Measurements from ENCODE around the gene CST8. TPM values are rescaled to one million over a fixed set of nuclear protein-coding genes. Genes with fewer than 3 reads are reported as not detected.

CST8 gene
- total RNA-seq, 1 donor = not detected

- no peaks in the 10 kb centered on the region for H3K36me3 ChIP-seq (ENCODE audit: insufficient read depth, low read length)
- H3K4me3 ChIP-seq (ENCODE audit: insufficient read depth, low read length) = no peak overlapping the region
- TF ChIP-seq, protein P1, sequence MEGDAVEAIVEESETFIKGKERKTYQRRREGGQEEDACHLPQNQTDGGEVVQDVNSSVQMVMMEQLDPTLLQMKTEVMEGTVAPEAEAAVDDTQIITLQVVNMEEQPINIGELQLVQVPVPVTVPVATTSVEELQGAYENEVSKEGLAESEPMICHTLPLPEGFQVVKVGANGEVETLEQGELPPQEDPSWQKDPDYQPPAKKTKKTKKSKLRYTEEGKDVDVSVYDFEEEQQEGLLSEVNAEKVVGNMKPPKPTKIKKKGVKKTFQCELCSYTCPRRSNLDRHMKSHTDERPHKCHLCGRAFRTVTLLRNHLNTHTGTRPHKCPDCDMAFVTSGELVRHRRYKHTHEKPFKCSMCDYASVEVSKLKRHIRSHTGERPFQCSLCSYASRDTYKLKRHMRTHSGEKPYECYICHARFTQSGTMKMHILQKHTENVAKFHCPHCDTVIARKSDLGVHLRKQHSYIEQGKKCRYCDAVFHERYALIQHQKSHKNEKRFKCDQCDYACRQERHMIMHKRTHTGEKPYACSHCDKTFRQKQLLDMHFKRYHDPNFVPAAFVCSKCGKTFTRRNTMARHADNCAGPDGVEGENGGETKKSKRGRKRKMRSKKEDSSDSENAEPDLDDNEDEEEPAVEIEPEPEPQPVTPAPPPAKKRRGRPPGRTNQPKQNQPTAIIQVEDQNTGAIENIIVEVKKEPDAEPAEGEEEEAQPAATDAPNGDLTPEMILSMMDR (IDR thresholded peaks at IDR 0.05; ENCODE audit: extremely low read depth, low read depth, low read length) = no peak
- no peaks in the 10 kb centered on the region for H3K79me2 ChIP-seq (ENCODE audit: insufficient read depth, low read length)
- no peak for DNase-seq (ENCODE audit: insufficient read length, low spot score, missing footprints)
- H3K4me2 ChIP-seq (ENCODE audit: insufficient read depth, low read length) = no peak overlapping the region
- H3K27ac ChIP-seq (ENCODE audit: low read depth, low read length) = no peak overlapping the region
- no peak overlapping the region for H2AFZ ChIP-seq (ENCODE audit: low read length)
- no peaks in the 10 kb centered on the region for H3K4me1 ChIP-seq (ENCODE audit: insufficient read depth, low read length)
- no peaks in the 10 kb centered on the region for H4K20me1 ChIP-seq (ENCODE audit: insufficient read depth, low read length)
- H3K27me3 ChIP-seq (ENCODE audit: insufficient read depth, low read length) = no peaks in the 10 kb centered on the region
- H3K9me3 ChIP-seq (ENCODE audit: low read depth, low read length) = no peaks in the 10 kb centered on the region
These were observed 26.8 kb downstream of the CST8 start for GRCh38 chr20:23517719-23518118.

GRCh38 chr20:23519556-23519955, 28.6 kb downstream of the CST8 start:
- Histone ChIP-seq H4K20me1 (ENCODE audit: insufficient read depth, low read length) (no peaks in the 10 kb centered on the region), H3K4me3 (ENCODE audit: insufficient read depth, low read length) (no peak overlapping the region), H3K79me2 (ENCODE audit: insufficient read depth, low read length) (no peaks in the 10 kb centered on the region), H3K9me3 (ENCODE audit: low read depth, low read length) (no peaks in the 10 kb centered on the region), H3K27ac (ENCODE audit: low read depth, low read length) (no peak overlapping the region), H2AFZ (ENCODE audit: low read length) (no peak overlapping the region), H3K36me3 (ENCODE audit: insufficient read depth, low read length) (no peaks in the 10 kb centered on the region), H3K4me2 (ENCODE audit: insufficient read depth, low read length) (no peak overlapping the region), H3K27me3 (ENCODE audit: insufficient read depth, low read length) (no peaks in the 10 kb centered on the region), H3K4me1 (ENCODE audit: insufficient read depth, low read length) (no peaks in the 10 kb centered on the region)
- TF ChIP-seq, protein P1 (IDR thresholded peaks at IDR 0.05; ENCODE audit: extremely low read depth, low read depth, low read length) = no peak
- no peak for DNase-seq (ENCODE audit: insufficient read length, low spot score, missing footprints)

DNA sequence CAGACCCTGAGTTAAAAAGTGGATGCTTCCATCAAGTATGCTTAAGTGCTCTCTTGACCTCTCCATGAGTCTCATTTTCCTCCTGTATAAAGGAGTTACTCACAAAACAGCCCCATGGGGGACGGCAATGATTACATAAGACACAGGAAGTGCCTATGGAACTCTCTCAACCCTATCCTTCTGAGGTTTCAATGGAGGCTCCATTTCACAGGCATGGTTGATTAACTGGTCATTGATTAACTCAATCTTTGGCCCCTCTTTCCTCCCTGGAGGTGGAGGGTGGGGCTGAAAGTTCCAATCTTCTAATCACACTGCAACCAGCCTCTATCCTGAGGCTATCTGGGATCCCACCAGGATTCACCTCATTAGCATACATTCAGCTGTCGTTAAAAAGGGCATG, 29.3 kb downstream of the CST8 start:
- H3K4me1 ChIP-seq (ENCODE audit: insufficient read depth, low read length) = no peaks in the 10 kb centered on the region

GRCh38 chr20:23524146-23524545, 33.2 kb downstream of the CST8 start:
- Histone ChIP-seq H2AFZ (ENCODE audit: low read length) (no peak overlapping the region), H3K36me3 (ENCODE audit: insufficient read depth, low read length) (no peaks in the 10 kb centered on the region), H3K4me2 (ENCODE audit: insufficient read depth, low read length) (no peak overlapping the region), H3K27me3 (ENCODE audit: insufficient read depth, low read length) (no peaks in the 10 kb centered on the region), H3K4me3 (ENCODE audit: insufficient read depth, low read length) (no peak overlapping the region), H3K9me3 (ENCODE audit: low read depth, low read length) (no peaks in the 10 kb centered on the region), H4K20me1 (ENCODE audit: insufficient read depth, low read length) (no peaks in the 10 kb centered on the region), H3K4me1 (ENCODE audit: insufficient read depth, low read length) (no peaks in the 10 kb centered on the region), H3K79me2 (ENCODE audit: insufficient read depth, low read length) (no peaks in the 10 kb centered on the region), H3K27ac (ENCODE audit: low read depth, low read length) (no peak overlapping the region)
- DNase-seq (ENCODE audit: insufficient read length, low spot score, missing footprints) = no peak
- TF ChIP-seq, protein P1 (IDR thresholded peaks at IDR 0.05; ENCODE audit: extremely low read depth, low read depth, low read length) = no peak

More for the DNA sequence above, 29.3 kb downstream of the CST8 start:
- Histone ChIP-seq H3K9me3 (ENCODE audit: low read depth, low read length) (no peaks in the 10 kb centered on the region), H3K36me3 (ENCODE audit: insufficient read depth, low read length) (no peaks in the 10 kb centered on the region), H3K79me2 (ENCODE audit: insufficient read depth, low read length) (no peaks in the 10 kb centered on the region), H4K20me1 (ENCODE audit: insufficient read depth, low read length) (no peaks in the 10 kb centered on the region), H3K27me3 (ENCODE audit: insufficient read depth, low read length) (no peaks in the 10 kb centered on the region), H3K4me3 (ENCODE audit: insufficient read depth, low read length) (no peak overlapping the region), H2AFZ (ENCODE audit: low read length) (no peak overlapping the region), H3K4me2 (ENCODE audit: insufficient read depth, low read length) (no peak overlapping the region), H3K27ac (ENCODE audit: low read depth, low read length) (no peak overlapping the region)
- TF ChIP-seq, protein P1 (IDR thresholded peaks at IDR 0.05; ENCODE audit: extremely low read depth, low read depth, low read length) = no peak
- no peak for DNase-seq (ENCODE audit: insufficient read length, low spot score, missing footprints)
